ENCODE data around the gene WDR13. TPM values are rescaled to one million over a fixed set of nuclear protein-coding genes. Genes with fewer than 3 reads are reported as not detected.

The WDR13 gene
- total and polyA plus RNA-seq, 5 donors: 162 to 184 (median 168) TPM

DNA sequence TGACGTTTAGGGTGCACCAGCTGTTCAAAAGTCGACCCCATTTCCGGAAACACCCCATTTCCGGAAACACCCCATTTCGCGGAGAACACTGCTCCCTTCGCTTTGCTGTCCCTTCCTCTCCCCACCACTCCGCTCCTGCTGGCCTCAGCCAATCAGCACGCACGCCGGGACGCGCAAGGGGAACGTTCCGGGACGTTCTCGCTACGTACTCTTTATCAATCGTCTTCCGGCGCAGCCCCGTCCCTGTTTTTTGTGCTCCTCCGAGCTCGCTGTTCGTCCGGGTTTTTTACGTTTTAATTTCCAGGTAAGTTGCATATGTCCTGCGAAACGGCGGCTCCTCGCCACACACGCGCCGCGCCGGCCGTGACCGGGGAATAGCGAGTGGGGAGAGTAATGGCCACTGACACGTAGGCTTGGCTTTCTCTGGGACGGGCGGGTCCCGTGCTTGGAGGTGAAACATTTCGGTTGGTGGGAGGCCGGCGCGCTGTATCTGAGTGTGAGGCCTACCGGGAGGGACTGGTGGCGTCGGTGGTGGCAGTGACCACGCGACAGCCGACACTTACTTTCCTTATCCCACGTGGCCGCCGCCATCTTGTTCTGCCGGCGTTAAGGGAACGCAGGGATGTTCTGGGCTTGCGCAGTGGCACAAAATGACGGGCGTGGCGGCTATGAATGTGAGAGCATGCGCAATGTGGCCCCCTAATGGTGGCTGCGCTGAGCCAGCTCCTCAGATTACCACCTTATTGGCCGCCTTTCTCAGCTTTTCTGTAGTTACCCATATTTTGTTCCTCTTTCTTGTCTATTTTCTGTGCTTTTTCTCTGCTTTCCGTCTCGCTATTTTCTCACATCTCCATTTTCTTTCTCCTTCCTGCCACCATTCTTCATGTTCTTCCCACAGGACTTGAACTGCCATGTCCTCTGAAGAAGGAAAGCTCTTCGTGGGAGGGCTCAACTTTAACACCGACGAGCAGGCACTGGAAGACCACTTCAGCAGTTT, 22.7 kb upstream of the WDR13 start, which contains the start of gene RBM3:
Gene RBM3 (plus strand): TSS at position 215 of the 997 bp plus-strand sequence. CDS start 697 bp downstream, at position 912.
- no peaks in the 10 kb centered on the region for H3K9me3 ChIP-seq (ENCODE audit: control insufficient read depth, low read length)
- ATAC-seq (peak; percentile 97 to 98), DNase-seq (peak; percentile 94 to 97 (median 96))
- under 1% methylated on average over 71 of the region's 71 CpGs for WGBS
- peak within 1 kb of the TSS; percentile 99 for H3K27ac ChIP-seq (ENCODE audit: low read length)
- H3K4me3 ChIP-seq (ENCODE audit: low read length): peak within 1 kb of the TSS; percentile 65
- H3K27me3 ChIP-seq (ENCODE audit: control insufficient read depth, insufficient read depth): no peaks in the 10 kb centered on the region
- intact Hi-C loops (cut with DNase I): no loop called here
- H3K4me1 ChIP-seq (ENCODE audit: control insufficient read depth, insufficient read depth, low read length): peaks cover 5% of the 10 kb centered on the region

- Histone ChIP-seq H3K4me1 (ENCODE audit: control insufficient read depth, insufficient read depth, low read length) (peaks cover 5% of the 10 kb centered on the region), H3K4me3 (ENCODE audit: low read length) (peak overlapping the region; percentile 65), H3K9me3 (ENCODE audit: control insufficient read depth, low read length) (no peaks in the 10 kb centered on the region), H3K27ac (ENCODE audit: low read length) (peak overlapping the region; percentile 99), H3K27me3 (ENCODE audit: control insufficient read depth, insufficient read depth) (no peaks in the 10 kb centered on the region)
- intact Hi-C loops (cut with DNase I): no loop called here
- ATAC-seq: no peak
- 56% methylated on average over 13 of the region's 13 CpGs for WGBS
- DNase-seq: no peak
Measured at GRCh38 chrX:48575642-48576041, 21.6 kb upstream of the WDR13 start.

- intact Hi-C loops (cut with DNase I): no loop called here
- H3K27me3 ChIP-seq (ENCODE audit: control insufficient read depth, insufficient read depth): no peaks in the 10 kb centered on the region
- DNase-seq (no peak), ATAC-seq (no peak)
- H3K9me3 ChIP-seq (ENCODE audit: control insufficient read depth, low read length): no peaks in the 10 kb centered on the region
- H3K27ac ChIP-seq (ENCODE audit: low read length): peak overlapping the region; percentile 58
- 61% methylated on average over 6 of the region's 6 CpGs for WGBS
- peaks cover 5% of the 10 kb centered on the region for H3K4me1 ChIP-seq (ENCODE audit: control insufficient read depth, insufficient read depth, low read length)
- H3K4me3 ChIP-seq (ENCODE audit: low read length): no peak overlapping the region
Measured at GRCh38 chrX:48576108-48576507, 21.2 kb upstream of the WDR13 start.

GRCh38 chrX:48578661-48579128, 18.6 kb upstream of the WDR13 start:
- Histone ChIP-seq H3K4me3 (ENCODE audit: low read length) (no peak overlapping the region), H3K4me1 (ENCODE audit: control insufficient read depth, insufficient read depth, low read length) (peaks cover 5% of the 10 kb centered on the region), H3K27ac (ENCODE audit: low read length) (no peak overlapping the region), H3K27me3 (ENCODE audit: control insufficient read depth, insufficient read depth) (no peaks in the 10 kb centered on the region), H3K9me3 (ENCODE audit: control insufficient read depth, low read length) (no peaks in the 10 kb centered on the region)
- 63% methylated on average over 2 of the region's 2 CpGs for WGBS
- intact Hi-C loops (cut with DNase I): no loop called here
- DNase-seq (no peak), ATAC-seq (no peak)

GRCh38 chrX:48579259-48579658, 18.0 kb upstream of the WDR13 start:
- intact Hi-C loops (cut with DNase I): no loop called here
- no peaks in the 10 kb centered on the region for H3K9me3 ChIP-seq (ENCODE audit: control insufficient read depth, low read length)
- no peaks in the 10 kb centered on the region for H3K27me3 ChIP-seq (ENCODE audit: control insufficient read depth, insufficient read depth)
- WGBS: 73% methylated on average over 3 of the region's 3 CpGs
- H3K4me3 ChIP-seq (ENCODE audit: low read length): no peak overlapping the region
- DNase-seq (no peak), ATAC-seq (no peak)
- H3K4me1 ChIP-seq (ENCODE audit: control insufficient read depth, insufficient read depth, low read length): peaks cover 5% of the 10 kb centered on the region
- H3K27ac ChIP-seq (ENCODE audit: low read length): no peak overlapping the region

DNA sequence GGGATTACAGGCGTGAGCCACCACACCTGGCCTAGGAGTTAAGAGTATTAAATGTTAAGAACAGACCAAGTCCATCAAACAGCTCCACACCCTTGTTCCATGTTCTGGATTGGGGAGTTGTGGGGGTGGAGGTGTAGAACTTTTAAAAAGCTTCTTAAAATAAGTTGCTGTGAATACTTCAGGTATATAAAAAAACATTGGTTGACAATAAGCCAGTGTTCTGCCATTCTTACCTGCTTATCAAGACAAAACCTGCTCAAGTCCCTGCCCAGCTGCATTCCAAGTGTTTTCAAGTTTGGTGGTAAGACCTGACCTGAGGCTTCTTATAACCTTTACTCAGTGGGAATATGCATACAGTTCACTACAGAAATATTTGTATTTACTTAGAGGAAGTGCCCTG, 16.6 kb upstream of the WDR13 start:
- Histone ChIP-seq H3K4me1 (ENCODE audit: control insufficient read depth, insufficient read depth, low read length) (peaks cover 5% of the 10 kb centered on the region), H3K27me3 (ENCODE audit: control insufficient read depth, insufficient read depth) (no peaks in the 10 kb centered on the region), H3K9me3 (ENCODE audit: control insufficient read depth, low read length) (no peaks in the 10 kb centered on the region), H3K4me3 (ENCODE audit: low read length) (no peak overlapping the region), H3K27ac (ENCODE audit: low read length) (no peak overlapping the region)
- intact Hi-C loops (cut with DNase I): no loop called here
- 94% methylated on average over 1 of the region's 1 CpG for WGBS
- ATAC-seq (no peak), DNase-seq (no peak)

GRCh38 chrX:48584698-48585097, 12.6 kb upstream of the WDR13 start:
- intact Hi-C loops (cut with DNase I): no loop called here
- DNase-seq: no peak
- Histone ChIP-seq H3K27ac (ENCODE audit: low read length) (no peak overlapping the region), H3K4me3 (ENCODE audit: low read length) (no peak overlapping the region), H3K27me3 (ENCODE audit: control insufficient read depth, insufficient read depth) (no peaks in the 10 kb centered on the region), H3K9me3 (ENCODE audit: control insufficient read depth, low read length) (no peaks in the 10 kb centered on the region), H3K4me1 (ENCODE audit: control insufficient read depth, insufficient read depth, low read length) (no peaks in the 10 kb centered on the region)
- WGBS: 55% methylated on average over 2 of the region's 2 CpGs
- ATAC-seq: no peak

DNA sequence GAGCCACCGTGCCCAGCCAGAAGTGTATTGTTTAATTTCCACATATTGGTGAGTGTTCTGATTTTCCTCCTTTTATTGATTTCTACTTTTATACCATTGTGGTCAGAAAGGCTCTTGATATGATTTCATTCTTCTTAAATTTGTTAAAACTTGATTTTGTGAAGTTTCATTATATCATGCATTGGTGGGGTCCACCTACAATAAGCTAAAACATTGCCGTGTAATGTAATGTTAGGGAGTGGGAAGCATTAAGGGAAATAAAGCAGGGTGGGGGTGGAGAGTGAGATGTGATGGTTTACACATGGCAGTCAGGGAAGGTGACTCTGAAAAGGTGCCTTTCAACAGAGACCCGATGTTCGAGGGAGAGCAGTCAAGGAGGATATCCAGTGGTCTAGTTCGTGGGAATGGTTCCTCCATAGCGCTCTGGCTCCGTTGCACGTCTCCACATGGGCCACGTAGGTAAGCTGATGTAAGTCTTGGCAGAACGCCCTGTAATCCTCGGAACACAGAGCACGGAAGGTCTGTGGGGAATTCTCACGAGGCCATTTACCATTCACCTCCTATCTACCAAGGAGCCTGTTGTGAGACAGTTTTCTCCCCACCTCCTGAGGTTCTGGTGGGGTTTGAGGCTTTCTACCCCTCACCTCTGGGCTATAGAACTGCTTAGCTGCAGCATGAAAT, 7.7 kb upstream of the WDR13 start:
- H3K27ac ChIP-seq (ENCODE audit: low read length): peak overlapping the region; percentile 86
- no peaks in the 10 kb centered on the region for H3K9me3 ChIP-seq (ENCODE audit: control insufficient read depth, low read length)
- H3K27me3 ChIP-seq (ENCODE audit: control insufficient read depth, insufficient read depth): no peaks in the 10 kb centered on the region
- intact Hi-C loops (cut with DNase I): no loop called here
- DNase-seq: no peak
- no peak overlapping the region for H3K4me3 ChIP-seq (ENCODE audit: low read length)
- 35% methylated on average over 13 of the region's 13 CpGs for WGBS
- peaks cover 2% of the 10 kb centered on the region for H3K4me1 ChIP-seq (ENCODE audit: control insufficient read depth, insufficient read depth, low read length)
- peak; percentile 19 to 24 for ATAC-seq

- DNase-seq (no peak), ATAC-seq (peak in 1 of 2 donors; percentile 13)
- Histone ChIP-seq H3K27ac (ENCODE audit: low read length) (peak overlapping the region; percentile 86), H3K4me3 (ENCODE audit: low read length) (no peak overlapping the region), H3K27me3 (ENCODE audit: control insufficient read depth, insufficient read depth) (no peaks in the 10 kb centered on the region), H3K9me3 (ENCODE audit: control insufficient read depth, low read length) (no peaks in the 10 kb centered on the region), H3K4me1 (ENCODE audit: control insufficient read depth, insufficient read depth, low read length) (peaks cover 2% of the 10 kb centered on the region)
- intact Hi-C loops (cut with DNase I): no loop called here
- WGBS: 92% methylated on average over 21 of the region's 21 CpGs
Measured at GRCh38 chrX:48590203-48591103, 6.8 kb upstream of the WDR13 start.

DNA sequence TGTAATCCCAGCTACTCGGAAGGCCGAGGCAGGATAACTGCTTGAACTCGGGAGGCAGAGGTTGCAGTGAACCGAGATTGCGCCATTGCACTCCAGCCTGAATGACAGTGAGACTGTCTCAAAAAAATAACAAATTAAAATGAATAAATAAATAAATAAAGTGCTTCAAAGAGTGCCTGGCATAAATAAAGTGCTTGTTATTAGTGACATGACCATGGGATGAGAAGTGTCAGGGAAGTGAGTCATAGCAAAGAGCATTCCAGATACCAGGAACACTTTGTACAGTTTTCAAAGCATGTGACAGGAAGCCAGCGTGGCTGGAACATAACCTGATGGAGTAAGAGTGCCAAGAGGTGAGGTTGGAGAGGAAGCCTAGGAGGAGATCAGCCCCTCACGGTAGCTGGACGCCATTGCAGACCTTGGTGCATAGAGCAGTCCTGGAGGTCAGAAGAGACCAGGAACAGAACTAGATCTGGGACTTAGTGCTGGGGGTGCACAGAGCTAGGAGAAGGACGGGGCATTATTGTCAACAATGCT, 6.0 kb upstream of the WDR13 start:
- no peak overlapping the region for H3K4me3 ChIP-seq (ENCODE audit: low read length)
- ATAC-seq (peak; percentile 81 to 91), DNase-seq (peak in 1 of 3 donors; percentile 45)
- H3K4me1 ChIP-seq (ENCODE audit: control insufficient read depth, insufficient read depth, low read length): peaks cover 2% of the 10 kb centered on the region
- no peaks in the 10 kb centered on the region for H3K9me3 ChIP-seq (ENCODE audit: control insufficient read depth, low read length)
- intact Hi-C loops (cut with DNase I): no loop called here
- WGBS: 52% methylated on average over 9 of the region's 9 CpGs
- no peaks in the 10 kb centered on the region for H3K27me3 ChIP-seq (ENCODE audit: control insufficient read depth, insufficient read depth)
- peak overlapping the region; percentile 86 for H3K27ac ChIP-seq (ENCODE audit: low read length)
